Upper lobe of left lung (tissue), 4 donors: ENCODE results near the gene LRRC8D.

Experiments
- EP300 ChIP-seq, 4 donors: sonication (generic); formaldehyde crosslinking; IDR thresholded peaks; one replicate each; pipeline ENCODE4 v1.5.1; 2017; ENCODE audit warnings: antibody characterized with exemption in 4 of 4, control low read depth in 2 of 4
- POLR2A ChIP-seq, 4 donors: fragments of 450-650 bp; IDR thresholded peaks; one replicate each; pipeline ENCODE4 v1.5.1; 2016 to 2017; ENCODE audit warnings: antibody characterized with exemption in 4 of 4, mild to moderate bottlenecking in 2 of 4
- POLR2AphosphoS5 ChIP-seq, 2 donors: sonication (generic); formaldehyde crosslinking; IDR thresholded peaks; one replicate each; pipeline ENCODE4 v1.5.1; 2017; ENCODE audit warnings: antibody characterized with exemption in 2 of 2
- TF ChIP-seq, protein P1 (sequence below), 6 experiments: fragments of 450-650 bp in 4 of 6; fragments of 200-600 bp in 2 of 6; sonication (generic) in 2 of 6; IDR thresholded peaks; one replicate each; pipeline ENCODE4 v1.5.1; 2016 to 2019; ENCODE audit warnings: antibody characterized with exemption in 6 of 6

DNA sequence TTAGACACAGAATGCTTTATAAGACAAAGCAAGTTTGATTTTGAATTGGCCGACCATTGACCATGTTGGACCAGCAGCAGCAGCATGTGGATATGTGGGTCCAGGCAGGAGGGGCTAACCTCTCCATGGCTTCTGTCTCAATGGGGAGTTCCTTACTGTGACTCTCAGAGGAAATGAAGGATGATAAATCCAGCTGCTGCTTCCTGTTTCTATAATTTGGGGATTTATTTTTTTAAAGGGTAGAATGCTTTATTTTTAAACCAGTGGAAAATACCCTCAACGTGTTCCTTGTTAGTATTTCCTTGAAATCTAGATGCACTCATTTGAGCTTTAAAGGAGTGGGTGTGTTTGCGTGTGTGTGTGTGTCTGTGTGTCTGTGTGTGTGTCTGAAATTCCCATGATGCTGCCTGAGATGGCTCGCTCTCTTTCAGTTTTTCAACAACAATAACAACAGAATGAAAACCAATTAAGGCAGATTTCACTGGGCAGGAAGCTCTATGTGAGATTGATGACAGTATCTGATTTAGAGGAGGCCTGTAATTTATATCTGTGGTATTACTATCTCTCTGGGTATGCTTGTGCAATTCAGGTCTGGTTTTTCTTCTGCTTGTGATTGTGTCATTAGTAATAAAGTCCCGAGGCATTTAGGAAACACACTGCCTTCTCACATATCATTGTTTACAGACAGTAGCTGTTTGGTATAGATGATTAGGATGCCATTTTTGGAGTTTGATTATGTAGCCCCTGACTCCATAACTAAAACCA, 88.0 kb downstream of the LRRC8D start:
- TF ChIP-seq, protein P1, sequence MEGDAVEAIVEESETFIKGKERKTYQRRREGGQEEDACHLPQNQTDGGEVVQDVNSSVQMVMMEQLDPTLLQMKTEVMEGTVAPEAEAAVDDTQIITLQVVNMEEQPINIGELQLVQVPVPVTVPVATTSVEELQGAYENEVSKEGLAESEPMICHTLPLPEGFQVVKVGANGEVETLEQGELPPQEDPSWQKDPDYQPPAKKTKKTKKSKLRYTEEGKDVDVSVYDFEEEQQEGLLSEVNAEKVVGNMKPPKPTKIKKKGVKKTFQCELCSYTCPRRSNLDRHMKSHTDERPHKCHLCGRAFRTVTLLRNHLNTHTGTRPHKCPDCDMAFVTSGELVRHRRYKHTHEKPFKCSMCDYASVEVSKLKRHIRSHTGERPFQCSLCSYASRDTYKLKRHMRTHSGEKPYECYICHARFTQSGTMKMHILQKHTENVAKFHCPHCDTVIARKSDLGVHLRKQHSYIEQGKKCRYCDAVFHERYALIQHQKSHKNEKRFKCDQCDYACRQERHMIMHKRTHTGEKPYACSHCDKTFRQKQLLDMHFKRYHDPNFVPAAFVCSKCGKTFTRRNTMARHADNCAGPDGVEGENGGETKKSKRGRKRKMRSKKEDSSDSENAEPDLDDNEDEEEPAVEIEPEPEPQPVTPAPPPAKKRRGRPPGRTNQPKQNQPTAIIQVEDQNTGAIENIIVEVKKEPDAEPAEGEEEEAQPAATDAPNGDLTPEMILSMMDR (IDR thresholded peaks at IDR 0.05) = no peak
- TF ChIP-seq POLR2A (IDR thresholded peaks at IDR 0.05) = no peak
- TF ChIP-seq POLR2AphosphoS5 (IDR thresholded peaks at IDR 0.05) = no peak
- no peak for TF ChIP-seq EP300 (IDR thresholded peaks at IDR 0.05)
